ENCODE measurements around the gene OCIAD2. TPM values are rescaled to one million over a fixed set of nuclear protein-coding genes. Genes with fewer than 3 reads are reported as not detected.

OCIAD2 gene
- total and polyA plus RNA-seq, 2 experiments from 2014 or later: 32.6 to 178 TPM

DNA sequence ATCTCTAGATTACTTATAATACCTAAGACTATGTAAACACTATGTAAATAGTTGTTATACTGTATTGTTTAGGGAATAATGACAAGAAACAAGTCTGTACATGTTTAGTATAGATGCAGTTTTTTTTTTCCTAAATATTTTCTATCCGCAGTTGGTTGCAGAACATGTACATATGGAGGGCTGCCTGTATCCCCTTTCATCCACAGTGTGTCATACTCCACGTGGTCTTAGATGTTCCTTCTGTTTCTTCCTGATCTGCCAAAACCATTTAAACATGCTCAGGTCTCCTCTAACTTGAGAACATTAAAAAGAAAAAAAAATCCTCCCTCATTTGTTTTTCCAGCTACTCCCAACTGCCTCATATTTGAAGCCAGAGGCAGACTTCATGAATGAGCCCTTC is 61.7 kb downstream of the OCIAD2 start:
- Histone ChIP-seq H3K4me2 (no peak overlapping the region), H3K27me3 (no peaks in the 10 kb centered on the region), H3K36me3 (replicated peaks; ENCODE audit: insufficient read depth, low read depth) (no peaks in the 10 kb centered on the region), H3K27ac (no peak overlapping the region), H4K20me1 (ENCODE audit: insufficient read depth, poor library complexity, severe bottlenecking) (peaks cover 14% of the 10 kb centered on the region), H3K4me1 (ENCODE audit: insufficient read depth) (no peaks in the 10 kb centered on the region), H2AFZ (no peak overlapping the region), H3K9me2 (replicated peaks; ENCODE audit: insufficient read depth) (no peaks in the 10 kb centered on the region), H3K4me3 (no peak overlapping the region), H3K9me3 (ENCODE audit: low read depth) (no peaks in the 10 kb centered on the region), H3K79me2 (peaks cover 68% of the 10 kb centered on the region)
- DNase-seq (ENCODE audit: low spot score): no peak
- 82% methylated on average over 2 of the region's 2 CpGs for WGBS (ENCODE audit: low lambda C conversion rate, missing lambda C conversion rate)
- TF ChIP-seq CTCF (IDR thresholded peaks at IDR 0.05; ENCODE audit: poor library complexity): no peak
- TF ChIP-seq EZH2 (IDR thresholded peaks at IDR 0.05; ENCODE audit: borderline replicate concordance): no peak

DNA sequence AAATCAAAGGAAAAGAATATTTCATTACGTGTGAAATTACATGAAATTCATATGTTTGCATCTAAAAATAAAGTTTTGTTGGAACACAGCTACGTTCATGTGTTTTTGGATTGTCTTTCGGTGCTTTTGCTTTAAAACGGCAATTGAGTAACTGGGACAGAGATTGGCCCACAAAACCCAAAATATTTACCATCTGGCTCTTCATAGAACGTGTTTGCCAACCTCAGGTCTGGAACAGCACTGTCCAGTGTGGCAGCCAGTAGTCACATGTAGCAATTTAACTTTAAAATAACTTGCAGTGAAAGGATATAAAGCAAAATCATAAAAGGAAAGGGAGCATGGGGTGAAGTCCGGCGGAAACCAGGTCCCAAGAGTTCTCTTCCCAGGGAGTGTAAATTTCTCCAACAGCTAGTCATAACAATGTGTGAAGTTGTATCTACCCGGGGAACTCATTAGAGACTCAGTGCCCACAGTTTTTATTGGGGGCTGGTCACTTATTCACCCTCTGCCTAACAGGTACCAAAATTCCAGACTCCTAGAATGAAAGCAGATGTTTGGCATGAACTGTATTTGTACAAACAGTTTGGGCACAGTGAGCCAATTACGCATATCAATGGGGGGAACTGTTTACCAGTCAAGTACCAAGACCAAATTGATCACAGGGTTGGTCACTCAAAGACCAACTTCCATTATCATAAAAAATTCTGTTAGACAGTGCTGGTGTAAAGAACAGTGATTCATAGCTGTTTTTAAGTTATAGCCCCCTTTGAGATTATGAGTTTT is 65.3 kb downstream of the OCIAD2 start:
- DNase-seq (ENCODE audit: low spot score): no peak
- Histone ChIP-seq H3K27ac (no peak overlapping the region), H3K79me2 (peaks cover 91% of the 10 kb centered on the region)

GRCh38 chr4:48836658-48837057 is 69.9 kb downstream of the OCIAD2 start:
- no peaks in the 10 kb centered on the region for H3K9me2 ChIP-seq (replicated peaks; ENCODE audit: insufficient read depth)
- TF ChIP-seq EZH2 (IDR thresholded peaks at IDR 0.05; ENCODE audit: borderline replicate concordance) (no peak), CTCF (IDR thresholded peaks at IDR 0.05; ENCODE audit: poor library complexity) (no peak), EZH2phosphoT487 (IDR thresholded peaks at IDR 0.05; ENCODE audit: low read depth, severe bottlenecking, unreplicated experiment) (no peak)
- H3K27me3 ChIP-seq: no peaks in the 10 kb centered on the region
- H3K79me2 ChIP-seq: peaks cover 98% of the 10 kb centered on the region
- no peaks in the 10 kb centered on the region for H3K36me3 ChIP-seq (replicated peaks; ENCODE audit: insufficient read depth, low read depth)
- H3K9me3 ChIP-seq (ENCODE audit: low read depth): no peaks in the 10 kb centered on the region
- H2AFZ ChIP-seq: no peak overlapping the region
- DNase-seq (ENCODE audit: low spot score): no peak
- no peak overlapping the region for H3K4me2 ChIP-seq
- 97% methylated on average over 4 of the region's 4 CpGs for WGBS (ENCODE audit: low lambda C conversion rate, missing lambda C conversion rate)
- H3K4me1 ChIP-seq (ENCODE audit: insufficient read depth): peaks cover 13% of the 10 kb centered on the region
- H3K27ac ChIP-seq: no peak overlapping the region
- H3K4me3 ChIP-seq: no peak overlapping the region
- H4K20me1 ChIP-seq (ENCODE audit: insufficient read depth, poor library complexity, severe bottlenecking): peaks cover 7% of the 10 kb centered on the region

More for the DNA sequence above, 65.3 kb downstream of the OCIAD2 start:
- Histone ChIP-seq H3K27me3 (no peaks in the 10 kb centered on the region), H3K9me2 (replicated peaks; ENCODE audit: insufficient read depth) (no peaks in the 10 kb centered on the region), H3K4me2 (no peak overlapping the region), H3K4me1 (ENCODE audit: insufficient read depth) (no peaks in the 10 kb centered on the region), H3K36me3 (replicated peaks; ENCODE audit: insufficient read depth, low read depth) (no peaks in the 10 kb centered on the region), H4K20me1 (ENCODE audit: insufficient read depth, poor library complexity, severe bottlenecking) (peaks cover 9% of the 10 kb centered on the region), H3K4me3 (no peak overlapping the region), H2AFZ (no peak overlapping the region), H3K9me3 (ENCODE audit: low read depth) (no peaks in the 10 kb centered on the region)
- TF ChIP-seq EZH2 (IDR thresholded peaks at IDR 0.05; ENCODE audit: borderline replicate concordance) (no peak), CTCF (IDR thresholded peaks at IDR 0.05; ENCODE audit: poor library complexity) (no peak), EZH2phosphoT487 (IDR thresholded peaks at IDR 0.05; ENCODE audit: low read depth, severe bottlenecking, unreplicated experiment) (no peak)
- 85% methylated on average over 9 of the region's 9 CpGs for WGBS (ENCODE audit: low lambda C conversion rate, missing lambda C conversion rate)

Small RNA genes lying within 50 kb of the gene (small RNA-seq; reads per million reads assigned to genes)
- gene AC020593.1: not detected
- not detected for gene RNU6-158P

Other genes starting within 250 kb of the OCIAD2 start
- 60.6 and 82.3 TPM in 2 replicates for gene FRYL, start 126.5 kb downstream of the OCIAD2 start, total RNA-seq
- 15.7 and 19.0 TPM in 2 replicates for gene FRYL, start 126.5 kb downstream of the OCIAD2 start, polyA plus RNA-seq
- gene OCIAD1, start 75.7 kb downstream of the OCIAD2 start, total RNA-seq: 193 and 233 TPM in 2 replicates
- 201 and 207 TPM in 2 replicates for gene OCIAD1, start 75.7 kb downstream of the OCIAD2 start, polyA plus RNA-seq
- gene CWH43, start 79.5 kb upstream of the OCIAD2 start, total RNA-seq: not detected in 2 replicates
- not detected in 2 replicates for gene CWH43, start 79.5 kb upstream of the OCIAD2 start, polyA plus RNA-seq